ENCODE data around the gene CTDP1.

Gene CTDP1

GRCh38 chr18:79683626-79684282 lies 4.2 kb downstream of the CTDP1 start:
- Histone ChIP-seq H3K4me1 (ENCODE audit: control insufficient read depth, insufficient read depth, low read length) (peaks cover 12% of the 10 kb centered on the region), H3K27ac (ENCODE audit: low read depth, low read length) (no peak overlapping the region), H3K36me3 (ENCODE audit: control insufficient read depth, insufficient read depth, low read length) (no peaks in the 10 kb centered on the region; the same call in 1 of the 2 replicates), H3K4me3 (ENCODE audit: low read depth, low read length) (no peak overlapping the region), H3K9ac (ENCODE audit: low read length) (no peak overlapping the region), H3K9me3 (ENCODE audit: control insufficient read depth, insufficient read depth, low read depth, low read length) (no peaks in the 10 kb centered on the region), H3K27me3 (ENCODE audit: control insufficient read depth, insufficient read depth, low read length) (no peaks in the 10 kb centered on the region)

GRCh38 chr18:79684283-79684631 lies 4.7 kb downstream of the CTDP1 start:
- H3K27ac ChIP-seq (ENCODE audit: low read depth, low read length), result no peak overlapping the region
- no peaks in the 10 kb centered on the region; the same call in 1 of the 2 replicates for H3K36me3 ChIP-seq (ENCODE audit: control insufficient read depth, insufficient read depth, low read length)
- no peak overlapping the region for H3K9ac ChIP-seq (ENCODE audit: low read length)
- peaks cover 12% of the 10 kb centered on the region for H3K4me1 ChIP-seq (ENCODE audit: control insufficient read depth, insufficient read depth, low read length)
- H3K27me3 ChIP-seq (ENCODE audit: control insufficient read depth, insufficient read depth, low read length), result no peaks in the 10 kb centered on the region
- no peaks in the 10 kb centered on the region for H3K9me3 ChIP-seq (ENCODE audit: control insufficient read depth, insufficient read depth, low read depth, low read length)
- H3K4me3 ChIP-seq (ENCODE audit: low read depth, low read length), result no peak overlapping the region

- no peak overlapping the region for H3K27ac ChIP-seq (ENCODE audit: low read depth, low read length)
These were observed 5.2 kb downstream of the CTDP1 start for GRCh38 chr18:79684787-79685186.

GRCh38 chr18:79685281-79685680 lies 5.7 kb downstream of the CTDP1 start:
- H3K9ac ChIP-seq (ENCODE audit: low read length), result no peak overlapping the region
- no peaks in the 10 kb centered on the region; the same call in 1 of the 2 replicates for H3K36me3 ChIP-seq (ENCODE audit: control insufficient read depth, insufficient read depth, low read length)
- no peaks in the 10 kb centered on the region for H3K27me3 ChIP-seq (ENCODE audit: control insufficient read depth, insufficient read depth, low read length)
- no peaks in the 10 kb centered on the region for H3K9me3 ChIP-seq (ENCODE audit: control insufficient read depth, insufficient read depth, low read depth, low read length)
- no peak overlapping the region for H3K27ac ChIP-seq (ENCODE audit: low read depth, low read length)
- no peak overlapping the region for H3K4me3 ChIP-seq (ENCODE audit: low read depth, low read length)
- peaks cover 12% of the 10 kb centered on the region for H3K4me1 ChIP-seq (ENCODE audit: control insufficient read depth, insufficient read depth, low read length)

More at GRCh38 chr18:79684787-79685186, 5.2 kb downstream of the CTDP1 start:
- H3K9ac ChIP-seq (ENCODE audit: low read length), result no peak overlapping the region
- H3K27me3 ChIP-seq (ENCODE audit: control insufficient read depth, insufficient read depth, low read length), result no peaks in the 10 kb centered on the region
- H3K9me3 ChIP-seq (ENCODE audit: control insufficient read depth, insufficient read depth, low read depth, low read length), result no peaks in the 10 kb centered on the region
- peaks cover 12% of the 10 kb centered on the region for H3K4me1 ChIP-seq (ENCODE audit: control insufficient read depth, insufficient read depth, low read length)
- H3K36me3 ChIP-seq (ENCODE audit: control insufficient read depth, insufficient read depth, low read length), result no peaks in the 10 kb centered on the region; the same call in 1 of the 2 replicates
- no peak overlapping the region for H3K4me3 ChIP-seq (ENCODE audit: low read depth, low read length)

GRCh38 chr18:79685971-79686370 lies 6.4 kb downstream of the CTDP1 start:
- H3K27ac ChIP-seq (ENCODE audit: low read depth, low read length), result no peak overlapping the region
- no peak overlapping the region for H3K9ac ChIP-seq (ENCODE audit: low read length)
- no peaks in the 10 kb centered on the region; the same call in 1 of the 2 replicates for H3K36me3 ChIP-seq (ENCODE audit: control insufficient read depth, insufficient read depth, low read length)
- no peaks in the 10 kb centered on the region for H3K27me3 ChIP-seq (ENCODE audit: control insufficient read depth, insufficient read depth, low read length)
- H3K4me1 ChIP-seq (ENCODE audit: control insufficient read depth, insufficient read depth, low read length), result peaks cover 7% of the 10 kb centered on the region
- H3K9me3 ChIP-seq (ENCODE audit: control insufficient read depth, insufficient read depth, low read depth, low read length), result no peaks in the 10 kb centered on the region
- H3K4me3 ChIP-seq (ENCODE audit: low read depth, low read length), result no peak overlapping the region

- no peak overlapping the region for H3K9ac ChIP-seq (ENCODE audit: low read length)
- no peaks in the 10 kb centered on the region for H3K9me3 ChIP-seq (ENCODE audit: control insufficient read depth, insufficient read depth, low read depth, low read length)
- H3K27me3 ChIP-seq (ENCODE audit: control insufficient read depth, insufficient read depth, low read length), result no peaks in the 10 kb centered on the region
- H3K4me1 ChIP-seq (ENCODE audit: control insufficient read depth, insufficient read depth, low read length), result peaks cover 3% of the 10 kb centered on the region
- no peak overlapping the region for H3K27ac ChIP-seq (ENCODE audit: low read depth, low read length)
- H3K36me3 ChIP-seq (ENCODE audit: control insufficient read depth, insufficient read depth, low read length), result no peaks in the 10 kb centered on the region
- H3K4me3 ChIP-seq (ENCODE audit: low read depth, low read length), result no peak overlapping the region
These were observed 8.2 kb downstream of the CTDP1 start for GRCh38 chr18:79687806-79688205.

GRCh38 chr18:79690071-79690470 lies 10.5 kb downstream of the CTDP1 start:
- Histone ChIP-seq H3K4me1 (ENCODE audit: control insufficient read depth, insufficient read depth, low read length) (peaks cover 11% of the 10 kb centered on the region), H3K36me3 (ENCODE audit: control insufficient read depth, insufficient read depth, low read length) (0 out of 2 replicates have a peak, but pooled peaks cover under 1% of the 10 kb centered on the region), H3K9me3 (ENCODE audit: control insufficient read depth, insufficient read depth, low read depth, low read length) (no peaks in the 10 kb centered on the region), H3K9ac (ENCODE audit: low read length) (no peak overlapping the region), H3K27ac (ENCODE audit: low read depth, low read length) (no peak overlapping the region), H3K4me3 (ENCODE audit: low read depth, low read length) (no peak overlapping the region), H3K27me3 (ENCODE audit: control insufficient read depth, insufficient read depth, low read length) (no peaks in the 10 kb centered on the region)

- no peak overlapping the region for H3K9ac ChIP-seq (ENCODE audit: low read length)
- peaks cover 11% of the 10 kb centered on the region for H3K4me1 ChIP-seq (ENCODE audit: control insufficient read depth, insufficient read depth, low read length)
- H3K4me3 ChIP-seq (ENCODE audit: low read depth, low read length), result no peak overlapping the region
- no peaks in the 10 kb centered on the region for H3K27me3 ChIP-seq (ENCODE audit: control insufficient read depth, insufficient read depth, low read length)
- H3K36me3 ChIP-seq (ENCODE audit: control insufficient read depth, insufficient read depth, low read length), result peaks cover 8% of the 10 kb centered on the region
- no peaks in the 10 kb centered on the region for H3K9me3 ChIP-seq (ENCODE audit: control insufficient read depth, insufficient read depth, low read depth, low read length)
- no peak overlapping the region for H3K27ac ChIP-seq (ENCODE audit: low read depth, low read length)
These were observed 11.2 kb downstream of the CTDP1 start for GRCh38 chr18:79690586-79691482.

GRCh38 chr18:79692056-79692455 lies 12.5 kb downstream of the CTDP1 start:
- Histone ChIP-seq H3K27me3 (ENCODE audit: control insufficient read depth, insufficient read depth, low read length) (no peaks in the 10 kb centered on the region), H3K4me1 (ENCODE audit: control insufficient read depth, insufficient read depth, low read length) (peaks cover 11% of the 10 kb centered on the region), H3K4me3 (ENCODE audit: low read depth, low read length) (no peak overlapping the region), H3K27ac (ENCODE audit: low read depth, low read length) (no peak overlapping the region), H3K36me3 (ENCODE audit: control insufficient read depth, insufficient read depth, low read length) (peaks cover 19% of the 10 kb centered on the region), H3K9ac (ENCODE audit: low read length) (no peak overlapping the region), H3K9me3 (ENCODE audit: control insufficient read depth, insufficient read depth, low read depth, low read length) (no peaks in the 10 kb centered on the region)

- H3K4me3 ChIP-seq (ENCODE audit: low read depth, low read length), result no peak overlapping the region
- H3K9ac ChIP-seq (ENCODE audit: low read length), result no peak overlapping the region
- H3K27ac ChIP-seq (ENCODE audit: low read depth, low read length), result no peak overlapping the region
- peaks cover 25% of the 10 kb centered on the region for H3K36me3 ChIP-seq (ENCODE audit: control insufficient read depth, insufficient read depth, low read length)
- no peaks in the 10 kb centered on the region for H3K27me3 ChIP-seq (ENCODE audit: control insufficient read depth, insufficient read depth, low read length)
- H3K9me3 ChIP-seq (ENCODE audit: control insufficient read depth, insufficient read depth, low read depth, low read length), result no peaks in the 10 kb centered on the region
- H3K4me1 ChIP-seq (ENCODE audit: control insufficient read depth, insufficient read depth, low read length), result peaks cover 11% of the 10 kb centered on the region
These were observed 13.3 kb downstream of the CTDP1 start for GRCh38 chr18:79692886-79693285.

GRCh38 chr18:79693561-79694205 lies 14.1 kb downstream of the CTDP1 start:
- H3K9me3 ChIP-seq (ENCODE audit: control insufficient read depth, insufficient read depth, low read depth, low read length), result no peaks in the 10 kb centered on the region
- H3K9ac ChIP-seq (ENCODE audit: low read length), result no peak overlapping the region
- no peaks in the 10 kb centered on the region for H3K27me3 ChIP-seq (ENCODE audit: control insufficient read depth, insufficient read depth, low read length)
- H3K4me3 ChIP-seq (ENCODE audit: low read depth, low read length), result no peak overlapping the region
- peaks cover 11% of the 10 kb centered on the region for H3K4me1 ChIP-seq (ENCODE audit: control insufficient read depth, insufficient read depth, low read length)
- H3K27ac ChIP-seq (ENCODE audit: low read depth, low read length), result no peak overlapping the region
- H3K36me3 ChIP-seq (ENCODE audit: control insufficient read depth, insufficient read depth, low read length), result peaks cover 33% of the 10 kb centered on the region

Measured in HUES6 (cell line).